Vagina (tissue), 2 donors: ENCODE results near the gene ELOVL7.

ENCODE experiments used
- CTCF ChIP-seq, 3 experiments: fragments of 450-650 bp in 2 of 3; fragments of 200-600 bp in 1 of 3; sonication (generic) in 1 of 3; IDR thresholded peaks; one replicate each; pipeline ENCODE4 v1.5.1; 2017 to 2019; ENCODE audit warnings: antibody characterized with exemption in 3 of 3, mild to moderate bottlenecking in 2 of 3, moderate library complexity in 2 of 3
- POLR2A ChIP-seq, 2 donors: fragments of 450-650 bp; IDR thresholded peaks; one replicate each; pipeline ENCODE4 v1.6.1; 2017; ENCODE audit warnings: antibody characterized with exemption in 2 of 2, mild to moderate bottlenecking in 2 of 2, moderate library complexity in 2 of 2
- POLR2AphosphoS5 ChIP-seq, 2 donors: sonication (generic); formaldehyde crosslinking; IDR thresholded peaks; one replicate each; pipeline ENCODE4 v1.9.0; 2017; ENCODE audit warnings: antibody characterized with exemption in 2 of 2, mild to moderate bottlenecking in 2 of 2, low read depth in 1 of 2; ENCODE audit not compliant: insufficient read depth in 1 of 2

- TF ChIP-seq POLR2AphosphoS5 (IDR thresholded peaks at IDR 0.05; ENCODE audit: insufficient read depth in 1 of 2, low read depth in 1 of 2) = no peak
- no peak for TF ChIP-seq POLR2A (IDR thresholded peaks at IDR 0.05)
- no peak for TF ChIP-seq CTCF (IDR thresholded peaks at IDR 0.05)
Measured at GRCh38 chr5:60851626-60852025, 7.6 kb upstream of the ELOVL7 start.
